Caco-2 (cell line): ENCODE data around the gene RRAGD. TPM values are rescaled to one million over a fixed set of nuclear protein-coding genes. Genes with fewer than 3 reads are reported as not detected.

ENCODE experiments used
- BruUV-seq: library from RNA; stranded (reverse); fragments of 400-500 nt; replicated peaks from 2 replicates; lab custom pipeline; 2021; lab: Mats Ljungman, UMichigan
- CTCF ChIA-PET: fragments of 300-600 bp; sonication (Branson Sonifier 250); formaldehyde crosslinking; loops from one replicate; lab custom pipeline; 2022; ENCODE audit warnings: antibody characterized with exemption; lab: Charles Lee
- POLR2A ChIA-PET: fragments of 300-600 bp; sonication (Branson Sonifier 250); formaldehyde crosslinking; loops from one replicate; lab custom pipeline; 2022; ENCODE audit warnings: antibody characterized with exemption; lab: Charles Lee
- DNase-seq, 2 experiments: peaks; one replicate each; pipeline versions ENCODE4 v3.0.0 to v3.0.0-alpha.2; 2020 to 2022
- H3K27me3 ChIP-seq: replicated peaks from 2 replicates; pipeline ENCODE4 v1.6.0; 2011; ENCODE audit warnings: low read length; ENCODE audit not compliant: control insufficient read depth, insufficient read depth
- H3K36me3 ChIP-seq: 2 replicates; pipeline ENCODE4 v1.5.1; 2011; ENCODE audit warnings: low read length; ENCODE audit not compliant: control insufficient read depth, insufficient read depth
- H3K4me1 ChIP-seq: fragments of 250-450 bp; sonication (Bioruptor Pico); 2 replicates; pipeline ENCODE4 v1.5.1; 2020; ENCODE audit warnings: mild to moderate bottlenecking
- H3K4me3 ChIP-seq: 2 replicates; pipeline ENCODE4 v1.5.1; 2011; ENCODE audit warnings: low read depth, mild to moderate bottlenecking, control low read depth, low read length
- H3K9me3 ChIP-seq: fragments of 250-450 bp; sonication (Bioruptor Pico); 2 replicates; pipeline ENCODE4 v1.5.1; 2020; ENCODE audit warnings: mild to moderate bottlenecking, moderate library complexity
- H3K27ac Mint-ChIP-seq: one replicate; pipeline ENCODE4 v1.8.0; 2022; ENCODE audit warnings: mixed read lengths; ENCODE audit not compliant: unreplicated experiment
- H3K27me3 Mint-ChIP-seq: one replicate; pipeline ENCODE4 v1.8.0; 2022; ENCODE audit warnings: mixed read lengths; ENCODE audit not compliant: insufficient read depth, unreplicated experiment
- H3K36me3 Mint-ChIP-seq: one replicate; pipeline ENCODE4 v1.8.0; 2022; ENCODE audit warnings: mild to moderate bottlenecking, mixed read lengths; ENCODE audit not compliant: insufficient read depth, unreplicated experiment
- H3K4me1 Mint-ChIP-seq: one replicate; pipeline ENCODE4 v1.8.0; 2022; ENCODE audit warnings: low read depth, mixed read lengths; ENCODE audit not compliant: unreplicated experiment
- H3K4me3 Mint-ChIP-seq: one replicate; pipeline ENCODE4 v1.8.0; 2022; ENCODE audit warnings: mild to moderate bottlenecking, moderate library complexity, mixed read lengths; ENCODE audit not compliant: unreplicated experiment
- H3K9me3 Mint-ChIP-seq: one replicate; pipeline ENCODE4 v1.8.0; 2022; ENCODE audit warnings: mixed read lengths; ENCODE audit not compliant: unreplicated experiment
- intact Hi-C: fragments of 100-400 bp; cut with micrococcal nuclease; formaldehyde crosslinking; loops from one replicate; pipeline ENCODE4 v1.10.0; 2022; ENCODE audit not compliant: unreplicated experiment
- total RNA-seq: library from RNA; stranded (reverse); gene quantifications from 2 replicates; pipeline ENCODE4 v1.2.3, GENCODE V29; 2022
- TF ChIP-seq, protein P1 (sequence below), 2 experiments: fragments of 200-600 bp in 1 of 2; IDR thresholded peaks; 1 replicate in 1 of 2; 2 replicates in 1 of 2; pipeline versions ENCODE4 v1.5.1 to v1.8.0; 2011 to 2022; ENCODE audit warnings: antibody characterized with exemption in 1 of 2, control low read depth in 1 of 2, inconsistent platforms in 1 of 2, low read depth in 1 of 2, low read length in 1 of 2, mild to moderate bottlenecking in 1 of 2, moderate library complexity in 1 of 2; ENCODE audit not compliant: insufficient read depth in 1 of 2, severe bottlenecking in 1 of 2, unreplicated experiment in 1 of 2

RRAGD gene
- total RNA-seq, 1 experiment from 2014 or later = 8.0 TPM

DNA sequence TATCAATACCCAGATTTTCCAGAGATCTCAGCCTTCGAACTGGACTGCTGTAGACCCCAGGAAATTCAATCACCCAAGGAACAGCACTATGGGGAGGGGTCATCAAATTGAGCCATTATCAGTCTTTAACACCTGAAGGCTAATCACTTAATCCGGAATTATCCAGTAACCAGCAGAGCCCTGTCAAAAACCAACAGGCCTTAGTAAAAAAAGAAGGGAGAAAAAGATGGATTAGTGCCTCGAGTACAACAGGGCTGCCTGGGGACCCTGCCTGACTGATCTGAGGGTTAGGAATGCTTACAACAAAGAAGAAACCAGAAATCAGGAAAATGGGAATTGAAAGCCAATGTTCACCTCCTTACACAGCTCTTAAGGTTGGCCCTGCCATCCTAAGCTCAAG, 7.6 kb downstream of the RRAGD start:
- CTCF ChIA-PET = no interaction called here
- Mint-ChIP-seq H3K27me3 (peaks cover 2% of the 10 kb centered on the region), H3K4me1 (no peaks in the 10 kb centered on the region)

DNA sequence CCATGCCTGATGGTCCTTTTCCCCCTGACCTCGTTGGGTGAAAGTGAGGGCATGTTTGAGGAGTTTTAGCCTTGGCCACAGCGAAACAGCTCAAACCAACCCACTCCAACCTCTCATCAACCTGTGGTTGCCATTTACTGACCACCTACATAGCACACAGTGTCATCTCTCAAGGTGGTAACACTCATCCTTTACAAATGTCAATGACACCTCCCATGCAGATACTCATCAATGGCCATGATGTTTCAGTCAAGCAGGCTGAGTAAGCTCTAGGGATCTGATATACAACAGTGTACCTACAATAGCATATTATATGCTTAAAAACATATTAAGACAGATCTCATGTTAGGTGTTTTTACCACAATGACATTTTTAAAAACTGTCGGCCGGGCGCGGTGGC, 9.3 kb downstream of the RRAGD start:
- Histone ChIP-seq H3K4me3 (no peak overlapping the region), H3K4me1 (no peaks in the 10 kb centered on the region), H3K36me3 (no peaks in the 10 kb centered on the region), H3K27me3 (no peaks in the 10 kb centered on the region), H3K9me3 (no peaks in the 10 kb centered on the region)
- no TSS peak for BruUV-seq
- no peaks in the 10 kb centered on the region for H3K4me1 Mint-ChIP-seq
- ChIA-PET POLR2A (no interaction called here), CTCF (no interaction called here)
- TF ChIP-seq, protein P1, sequence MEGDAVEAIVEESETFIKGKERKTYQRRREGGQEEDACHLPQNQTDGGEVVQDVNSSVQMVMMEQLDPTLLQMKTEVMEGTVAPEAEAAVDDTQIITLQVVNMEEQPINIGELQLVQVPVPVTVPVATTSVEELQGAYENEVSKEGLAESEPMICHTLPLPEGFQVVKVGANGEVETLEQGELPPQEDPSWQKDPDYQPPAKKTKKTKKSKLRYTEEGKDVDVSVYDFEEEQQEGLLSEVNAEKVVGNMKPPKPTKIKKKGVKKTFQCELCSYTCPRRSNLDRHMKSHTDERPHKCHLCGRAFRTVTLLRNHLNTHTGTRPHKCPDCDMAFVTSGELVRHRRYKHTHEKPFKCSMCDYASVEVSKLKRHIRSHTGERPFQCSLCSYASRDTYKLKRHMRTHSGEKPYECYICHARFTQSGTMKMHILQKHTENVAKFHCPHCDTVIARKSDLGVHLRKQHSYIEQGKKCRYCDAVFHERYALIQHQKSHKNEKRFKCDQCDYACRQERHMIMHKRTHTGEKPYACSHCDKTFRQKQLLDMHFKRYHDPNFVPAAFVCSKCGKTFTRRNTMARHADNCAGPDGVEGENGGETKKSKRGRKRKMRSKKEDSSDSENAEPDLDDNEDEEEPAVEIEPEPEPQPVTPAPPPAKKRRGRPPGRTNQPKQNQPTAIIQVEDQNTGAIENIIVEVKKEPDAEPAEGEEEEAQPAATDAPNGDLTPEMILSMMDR (IDR thresholded peaks at IDR 0.05; ENCODE audit: insufficient read depth in 1 of 2, low read depth in 1 of 2, low read length in 1 of 2, severe bottlenecking in 1 of 2, unreplicated experiment in 1 of 2) = no peak
- intact Hi-C loops = no loop called here
- H3K36me3 Mint-ChIP-seq = no peaks in the 10 kb centered on the region
- H3K27me3 Mint-ChIP-seq = peaks cover 2% of the 10 kb centered on the region
- DNase-seq = no peak
- no peak overlapping the region for H3K27ac Mint-ChIP-seq
- no peak overlapping the region for H3K4me3 Mint-ChIP-seq
- H3K9me3 Mint-ChIP-seq = no peaks in the 10 kb centered on the region

More for the DNA sequence above, 7.6 kb downstream of the RRAGD start:
- POLR2A ChIA-PET = no interaction called here
- Histone ChIP-seq H3K36me3 (no peaks in the 10 kb centered on the region), H3K27me3 (no peaks in the 10 kb centered on the region), H3K4me1 (no peaks in the 10 kb centered on the region), H3K4me3 (no peak overlapping the region), H3K9me3 (no peaks in the 10 kb centered on the region)
- TF ChIP-seq, protein P1 (IDR thresholded peaks at IDR 0.05; ENCODE audit: insufficient read depth in 1 of 2, low read depth in 1 of 2, low read length in 1 of 2, severe bottlenecking in 1 of 2, unreplicated experiment in 1 of 2) = no peak
- no peaks in the 10 kb centered on the region for H3K9me3 Mint-ChIP-seq
- no peaks in the 10 kb centered on the region for H3K36me3 Mint-ChIP-seq
- no peak overlapping the region for H3K27ac Mint-ChIP-seq
- intact Hi-C loops = no loop called here
- H3K4me3 Mint-ChIP-seq = no peak overlapping the region
- BruUV-seq = no TSS peak
- no peak for DNase-seq

DNA sequence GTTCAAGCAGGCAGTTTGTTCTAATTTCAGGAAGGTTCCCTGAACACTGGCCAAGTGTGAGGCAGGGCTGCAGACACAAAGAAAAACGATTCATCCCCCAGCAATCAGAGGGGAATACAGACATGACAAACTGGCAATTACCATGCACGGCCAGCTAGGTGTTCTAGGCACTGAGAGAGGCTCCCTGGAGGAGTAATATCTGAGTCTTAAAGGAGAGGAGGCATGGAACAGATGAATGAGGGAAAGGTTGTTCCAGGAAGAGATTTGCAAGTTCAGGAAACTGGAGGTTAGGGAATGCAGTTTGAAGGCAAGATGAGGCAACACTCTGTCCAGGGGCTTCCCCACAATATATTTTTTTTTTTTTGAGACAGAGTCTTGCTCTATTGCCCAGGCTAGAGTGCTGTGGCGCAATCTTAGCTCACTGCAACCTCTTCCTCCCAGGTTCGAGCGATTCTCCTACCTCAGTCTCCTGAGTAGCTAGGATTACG, 11.1 kb downstream of the RRAGD start:
- H3K36me3 ChIP-seq = no peaks in the 10 kb centered on the region
- H3K4me3 ChIP-seq = no peak overlapping the region
- DNase-seq = no peak
- Mint-ChIP-seq H3K4me3 (no peak overlapping the region), H3K4me1 (no peaks in the 10 kb centered on the region), H3K36me3 (no peaks in the 10 kb centered on the region), H3K9me3 (no peaks in the 10 kb centered on the region), H3K27me3 (no peaks in the 10 kb centered on the region), H3K27ac (no peak overlapping the region)
- intact Hi-C loops = no loop called here
- BruUV-seq = no TSS peak
- H3K27me3 ChIP-seq = no peaks in the 10 kb centered on the region
- H3K9me3 ChIP-seq = no peaks in the 10 kb centered on the region
- ChIA-PET POLR2A (interaction anchor here (0.7 kb wide), 1 partner anchor 8 kb away, joined by 4 read pairs; no protein-coding TSS in a partner anchor), CTCF (no interaction called here)
- TF ChIP-seq, protein P1 (IDR thresholded peaks at IDR 0.05; ENCODE audit: insufficient read depth in 1 of 2, low read depth in 1 of 2, low read length in 1 of 2, severe bottlenecking in 1 of 2, unreplicated experiment in 1 of 2) = no peak
- no peaks in the 10 kb centered on the region for H3K4me1 ChIP-seq
